HG03039 (cell line): Measurements from ENCODE around the gene THSD4.
"Not testable (repeated sequence)": the region's sequence is repeated elsewhere in the genome, so short reads cannot be mapped to it uniquely, and the experiment has no call there.

Experiments
- ATAC-seq: cut with Tn5 transposase; IDR thresholded peaks from one replicate; pipeline ENCODE4 v1.9.1; 2021; ENCODE audit warnings: mild to moderate bottlenecking, moderate library complexity; ENCODE audit not compliant: unreplicated experiment

The THSD4 gene

GRCh38 chr15:71185706-71186105 is 70.4 kb downstream of the THSD4 start:
- no peak for ATAC-seq

- ATAC-seq = no peak
Measured at GRCh38 chr15:71186267-71186666, 71.0 kb downstream of the THSD4 start.

GRCh38 chr15:71187078-71187477 is 71.8 kb downstream of the THSD4 start:
- no peak for ATAC-seq

GRCh38 chr15:71187526-71187925 is 72.3 kb downstream of the THSD4 start:
- no peak for ATAC-seq

GRCh38 chr15:71189718-71190117 is 74.4 kb downstream of the THSD4 start:
- no peak for ATAC-seq

GRCh38 chr15:71191296-71191695 is 76.0 kb downstream of the THSD4 start:
- ATAC-seq = no peak

GRCh38 chr15:71192816-71193215 is 77.5 kb downstream of the THSD4 start:
- no peak for ATAC-seq

- no peak for ATAC-seq
Measured at GRCh38 chr15:71194286-71194685, 79.0 kb downstream of the THSD4 start.

GRCh38 chr15:71195242-71195641 is 80.0 kb downstream of the THSD4 start:
- ATAC-seq = no peak

- ATAC-seq = no peak
Measured at GRCh38 chr15:71197620-71198019, 82.3 kb downstream of the THSD4 start.

GRCh38 chr15:71198846-71199245 is 83.6 kb downstream of the THSD4 start:
- no peak for ATAC-seq

GRCh38 chr15:71199384-71200351 is 84.4 kb downstream of the THSD4 start:
- ATAC-seq = no peak

- no peak for ATAC-seq
Measured at GRCh38 chr15:71201477-71201876, 86.2 kb downstream of the THSD4 start.

GRCh38 chr15:71202712-71203111 is 87.4 kb downstream of the THSD4 start:
- ATAC-seq = no peak

- no peak for ATAC-seq
Measured at GRCh38 chr15:71203586-71204474, 88.6 kb downstream of the THSD4 start.

- no peak for ATAC-seq
Measured at GRCh38 chr15:71207141-71207540, 91.9 kb downstream of the THSD4 start.

GRCh38 chr15:71212146-71212545 is 96.9 kb downstream of the THSD4 start:
- ATAC-seq = no peak

GRCh38 chr15:71213943-71214342 is 98.7 kb downstream of the THSD4 start:
- ATAC-seq = not testable (repeated sequence)

- no peak for ATAC-seq
Measured at GRCh38 chr15:71215126-71215894, 100.0 kb downstream of the THSD4 start.

GRCh38 chr15:71218272-71218805 is 103.1 kb downstream of the THSD4 start:
- ATAC-seq = no peak

- ATAC-seq = no peak
Measured at GRCh38 chr15:71219101-71219500, 103.8 kb downstream of the THSD4 start.
